Body of pancreas (tissue), 4 donors: ENCODE measurements around the gene ZNF804B. TPM values are rescaled to one million over a fixed set of nuclear protein-coding genes. Genes with fewer than 3 reads are reported as not detected.

Source experiments
- ATAC-seq: fragments of 150-250 bp; one replicate; pipeline ENCODE4 v1.9.1; 2016
- DNase-seq, 4 donors: peaks; one replicate each; pipeline ENCODE4 v3.0.0-alpha.2; 2019
- H3K27ac ChIP-seq, 4 donors: fragments of 200-600 bp; sonication (generic); 1 replicate in 3 of 4; 2 replicates in 1 of 4; pipeline versions ENCODE4 v1.5.1 to v1.6.1; 2016 to 2019; ENCODE audit warnings: mild to moderate bottlenecking in 1 of 4, mixed read lengths in 1 of 4, moderate library complexity in 1 of 4
- H3K27me3 ChIP-seq, 2 donors: fragments of 200-600 bp; sonication (generic); one replicate each; pipeline ENCODE4 v1.6.0; 2016; ENCODE audit warnings: mild to moderate bottlenecking in 1 of 2
- H3K36me3 ChIP-seq, 2 donors: fragments of 200-600 bp; sonication (generic); replicated peaks in 1 of 2; 2 replicates each; pipeline ENCODE4 v1.5.1; 2016; ENCODE audit warnings: low read depth in 2 of 2; ENCODE audit not compliant: insufficient read depth in 1 of 2
- H3K4me1 ChIP-seq: fragments of 200-600 bp; sonication (generic); one replicate; pipeline ENCODE4 v1.6.0; 2016
- H3K4me3 ChIP-seq, 2 donors: fragments of 200-600 bp; sonication (generic); 1 replicate in 1 of 2; 2 replicates in 1 of 2; pipeline ENCODE4 v1.5.1; 2016 to 2019
- H3K9me3 ChIP-seq, 3 donors: fragments of 200-600 bp; sonication (generic); 1 replicate in 2 of 3; 2 replicates in 1 of 3; pipeline ENCODE4 v1.5.1; 2016
- CTCF ChIP-seq, 7 experiments: fragments of 450-650 bp in 4 of 7; fragments of 200-600 bp in 3 of 7; sonication (generic) in 3 of 7; IDR thresholded peaks; one replicate each; pipeline ENCODE4 v1.5.1; 2016 to 2019; ENCODE audit warnings: antibody characterized with exemption in 7 of 7
- POLR2A ChIP-seq, 3 donors: fragments of 450-650 bp; IDR thresholded peaks; one replicate each; pipeline ENCODE4 v1.6.1; 2016; ENCODE audit warnings: antibody characterized with exemption in 3 of 3, mild to moderate bottlenecking in 2 of 3
- WGBS, 2 donors: methylation state at CpG; one replicate each; pipeline ENCODE4 v1.1.5; 2017; 5-methylcytosine and 5-hydroxymethylcytosine counted together
- intact Hi-C: fragments of 100-400 bp; cut with DNase I; formaldehyde crosslinking; loops from one replicate; pipeline ENCODE4 v1.15.1; 2023
- total RNA-seq, 2 donors: library from RNA; depleted of rRNA; stranded (reverse); fragments of >200 nt; gene quantifications; one replicate each; pipeline ENCODE4 v1.1.0, GENCODE V29; 2016

Gene ZNF804B
- total RNA-seq, 2 donors from 2014 or later: under 0.01 to 4.9 TPM

- H3K27ac ChIP-seq: no peak overlapping the region
- no peaks in the 10 kb centered on the region for H3K9me3 ChIP-seq
- H3K4me3 ChIP-seq: no peak overlapping the region
- no peak for ATAC-seq
- no peak for TF ChIP-seq CTCF (IDR thresholded peaks at IDR 0.05)
- TF ChIP-seq POLR2A (IDR thresholded peaks at IDR 0.05): no peak
- peaks cover 12% of the 10 kb centered on the region for H3K4me1 ChIP-seq
- no peak for DNase-seq
- 39 to 48% methylated on average over 2 of the region's 2 CpGs for WGBS, 2 donors
- intact Hi-C loops: no loop called here
- H3K27me3 ChIP-seq: no peaks in the 10 kb centered on the region
- H3K36me3 ChIP-seq: no peaks in the 10 kb centered on the region
Measured at GRCh38 chr7:88806280-88807037, 47.0 kb downstream of the ZNF804B start.

GRCh38 chr7:88818552-88818951, 59.1 kb downstream of the ZNF804B start:
- DNase-seq (no peak), ATAC-seq (no peak)
- Histone ChIP-seq H3K4me3 (no peak overlapping the region), H3K4me1 (no peaks in the 10 kb centered on the region), H3K27ac (no peak overlapping the region), H3K36me3 (no peaks in the 10 kb centered on the region), H3K9me3 (no peaks in the 10 kb centered on the region), H3K27me3 (no peaks in the 10 kb centered on the region)
- TF ChIP-seq POLR2A (IDR thresholded peaks at IDR 0.05) (no peak), CTCF (IDR thresholded peaks at IDR 0.05) (no peak)
- intact Hi-C loops: no loop called here

- intact Hi-C loops: no loop called here
- ATAC-seq (no peak), DNase-seq (no peak)
- WGBS, 2 donors: 74 to 83% methylated on average over 3 of the region's 3 CpGs
- no peaks in the 10 kb centered on the region for H3K27me3 ChIP-seq
- no peak for TF ChIP-seq POLR2A (IDR thresholded peaks at IDR 0.05)
- no peak for TF ChIP-seq CTCF (IDR thresholded peaks at IDR 0.05)
- no peaks in the 10 kb centered on the region for H3K36me3 ChIP-seq
- no peak overlapping the region for H3K27ac ChIP-seq
- no peaks in the 10 kb centered on the region for H3K9me3 ChIP-seq
- no peaks in the 10 kb centered on the region for H3K4me1 ChIP-seq
- H3K4me3 ChIP-seq: no peak overlapping the region
Measured at GRCh38 chr7:88826222-88826621, 66.7 kb downstream of the ZNF804B start.

GRCh38 chr7:88835147-88835728, 75.7 kb downstream of the ZNF804B start:
- Histone ChIP-seq H3K4me3 (no peak overlapping the region), H3K27ac (no peak overlapping the region), H3K36me3 (no peaks in the 10 kb centered on the region), H3K9me3 (no peaks in the 10 kb centered on the region), H3K4me1 (no peaks in the 10 kb centered on the region), H3K27me3 (no peaks in the 10 kb centered on the region)
- intact Hi-C loops: no loop called here
- WGBS, 2 donors: 34 to 35% methylated on average over 3 of the region's 3 CpGs
- peak in 2 of 4 donors; percentile 12 to 24 for DNase-seq
- no peak for ATAC-seq
- TF ChIP-seq POLR2A (IDR thresholded peaks at IDR 0.05) (no peak), CTCF (IDR thresholded peaks at IDR 0.05) (peak; percentile 33 to 67 (median 51))

- no peak overlapping the region for H3K4me3 ChIP-seq
- H3K27ac ChIP-seq: no peak overlapping the region
- no peaks in the 10 kb centered on the region for H3K9me3 ChIP-seq
- ATAC-seq (no peak), DNase-seq (no peak)
- H3K27me3 ChIP-seq: no peaks in the 10 kb centered on the region
- intact Hi-C loops: no loop called here
- no peaks in the 10 kb centered on the region for H3K36me3 ChIP-seq
- no peaks in the 10 kb centered on the region for H3K4me1 ChIP-seq
- no peak for TF ChIP-seq CTCF (IDR thresholded peaks at IDR 0.05)
- no peak for TF ChIP-seq POLR2A (IDR thresholded peaks at IDR 0.05)
Measured at GRCh38 chr7:88842201-88842600, 82.7 kb downstream of the ZNF804B start.
